Kidney glomerular epithelial cell (primary cell): Measurements from ENCODE around the gene MBIP.

Experiments used
- DNase-seq: peaks from one replicate; lab custom pipeline; 2025; lab: John Stamatoyannopoulos, UW

MBIP gene

DNA sequence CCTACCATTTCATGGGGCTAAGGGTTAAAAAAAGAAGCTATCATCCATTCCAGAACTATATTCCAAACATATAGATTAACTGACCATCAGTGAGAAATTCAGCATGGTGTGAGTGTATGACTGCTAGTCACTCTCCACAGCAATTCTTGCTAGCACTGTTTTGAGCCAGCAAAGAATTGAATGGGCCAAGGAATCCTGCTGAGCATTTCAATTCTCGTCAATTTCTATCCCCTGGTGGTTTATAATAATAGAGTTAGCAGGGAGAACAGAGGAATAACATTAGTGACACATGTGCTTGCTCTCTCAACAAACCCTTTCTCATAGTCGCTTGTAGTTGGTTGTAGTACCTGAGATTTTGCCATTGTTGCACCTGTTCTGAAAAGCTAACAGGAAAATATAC lies 7.2 kb downstream of the MBIP start:
- DNase-seq: no peak

DNA sequence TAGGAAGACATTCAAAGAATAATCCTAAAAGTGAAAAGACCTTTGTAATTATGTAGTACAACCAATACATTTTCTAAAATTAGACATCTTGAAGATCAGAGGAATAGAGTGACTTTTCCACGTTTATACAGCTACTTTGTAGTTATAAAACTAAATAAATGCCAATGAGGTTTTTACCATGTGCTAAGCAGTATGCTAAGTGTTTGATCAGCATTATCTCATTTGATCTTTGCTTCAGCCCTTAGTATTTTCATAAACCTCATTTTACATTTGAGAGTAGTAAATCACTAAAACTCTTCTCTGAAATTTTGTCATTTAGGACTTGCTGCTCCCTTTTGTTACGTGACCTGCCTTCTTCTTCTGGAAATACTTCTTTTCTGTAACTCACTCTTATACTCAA lies 13.6 kb downstream of the MBIP start:
- DNase-seq: no peak

DNA sequence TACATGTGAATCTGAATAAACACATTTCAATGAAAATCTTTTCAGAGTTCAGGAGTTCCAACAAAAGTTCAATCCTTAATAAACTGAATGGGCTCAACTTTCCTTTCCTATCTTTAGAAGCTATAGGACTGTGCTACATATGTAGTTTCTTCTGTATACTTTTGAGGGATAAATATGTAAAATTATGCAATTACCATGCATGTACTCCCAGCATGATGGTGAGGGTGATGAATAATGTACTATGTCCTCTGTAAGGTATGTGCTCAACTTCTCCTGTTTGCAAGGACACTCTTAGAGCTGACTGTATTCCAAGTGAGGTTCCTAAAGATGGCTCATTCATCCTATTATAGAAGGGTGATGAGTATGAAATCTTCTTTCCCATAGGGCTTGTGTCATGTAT lies 15.5 kb downstream of the MBIP start:
- no peak for DNase-seq

DNA sequence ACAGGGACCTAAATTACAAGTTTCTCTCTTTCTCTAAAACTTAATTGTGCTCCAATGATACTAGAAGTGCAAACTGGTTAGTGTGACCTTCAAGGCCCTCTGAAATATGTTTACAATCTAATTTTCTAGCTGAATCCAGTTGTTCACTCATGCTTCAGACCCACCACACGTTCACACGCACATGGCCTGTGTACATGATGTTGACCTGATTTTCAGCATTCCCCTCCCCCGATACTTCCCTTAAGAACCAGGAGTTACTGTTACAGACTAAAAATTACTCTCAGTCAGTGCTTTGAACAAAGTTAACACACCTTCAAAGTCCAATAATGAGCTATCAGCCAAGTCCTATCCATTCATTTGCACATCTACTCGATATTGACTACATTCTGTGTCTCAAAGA lies 16.5 kb downstream of the MBIP start:
- no peak for DNase-seq

DNA sequence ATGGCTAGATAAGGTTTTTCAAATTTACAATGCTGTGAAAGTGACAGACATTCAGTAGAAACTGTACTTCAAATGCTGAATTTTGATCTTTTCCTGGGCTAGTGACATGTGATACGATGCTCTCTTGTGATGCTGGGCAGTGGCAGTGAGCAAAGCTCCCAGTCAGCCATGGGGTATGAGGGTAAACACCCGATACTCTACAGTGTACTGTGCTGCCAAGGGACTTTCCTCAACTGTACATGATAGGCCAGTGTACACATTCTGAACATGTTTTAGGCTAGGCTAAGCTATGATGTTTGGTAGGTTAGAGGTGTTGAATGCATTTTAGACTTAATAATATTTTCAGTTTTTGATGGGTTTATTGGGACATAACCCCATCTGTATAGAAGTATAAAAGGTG lies 17.6 kb downstream of the MBIP start:
- no peak for DNase-seq

DNA sequence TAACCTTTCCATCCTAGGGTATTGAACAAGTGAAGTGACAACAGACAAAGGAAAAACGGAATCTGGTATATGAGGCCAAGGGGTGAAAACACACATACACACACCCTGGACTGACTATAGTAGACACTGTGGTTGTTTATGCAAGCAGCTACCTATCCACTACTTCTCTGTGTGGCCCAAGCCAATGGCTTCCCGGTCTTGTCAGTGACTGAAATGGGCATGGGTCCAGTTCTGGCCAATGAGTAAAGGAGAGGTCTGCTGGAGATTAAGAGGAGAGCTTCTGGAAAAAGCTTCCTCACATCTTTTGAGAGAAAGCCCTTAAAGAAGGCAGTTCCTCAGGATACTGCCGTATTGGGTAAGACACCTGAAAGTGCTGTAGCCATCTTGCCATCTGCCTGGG lies 19.3 kb downstream of the MBIP start:
- DNase-seq: no peak

DNA sequence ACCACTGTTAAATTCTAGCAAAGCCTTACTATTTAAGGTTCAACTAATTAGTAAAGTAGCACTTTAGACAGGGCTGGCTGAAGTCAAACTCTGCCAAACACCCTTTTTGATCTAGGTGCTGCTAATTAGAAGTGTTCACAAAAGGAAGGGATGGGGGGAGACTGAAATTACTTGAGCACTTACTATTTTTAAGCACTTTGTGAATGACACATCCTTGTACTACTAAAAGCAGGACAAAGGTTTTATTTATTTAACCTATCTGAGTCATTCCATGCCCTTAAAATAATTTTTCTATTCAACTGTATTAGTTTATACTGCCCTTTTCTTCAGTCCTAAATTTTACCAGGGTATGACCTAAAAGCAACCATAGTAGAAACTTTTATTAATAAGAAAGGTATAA lies 20.1 kb downstream of the MBIP start:
- no peak for DNase-seq

DNA sequence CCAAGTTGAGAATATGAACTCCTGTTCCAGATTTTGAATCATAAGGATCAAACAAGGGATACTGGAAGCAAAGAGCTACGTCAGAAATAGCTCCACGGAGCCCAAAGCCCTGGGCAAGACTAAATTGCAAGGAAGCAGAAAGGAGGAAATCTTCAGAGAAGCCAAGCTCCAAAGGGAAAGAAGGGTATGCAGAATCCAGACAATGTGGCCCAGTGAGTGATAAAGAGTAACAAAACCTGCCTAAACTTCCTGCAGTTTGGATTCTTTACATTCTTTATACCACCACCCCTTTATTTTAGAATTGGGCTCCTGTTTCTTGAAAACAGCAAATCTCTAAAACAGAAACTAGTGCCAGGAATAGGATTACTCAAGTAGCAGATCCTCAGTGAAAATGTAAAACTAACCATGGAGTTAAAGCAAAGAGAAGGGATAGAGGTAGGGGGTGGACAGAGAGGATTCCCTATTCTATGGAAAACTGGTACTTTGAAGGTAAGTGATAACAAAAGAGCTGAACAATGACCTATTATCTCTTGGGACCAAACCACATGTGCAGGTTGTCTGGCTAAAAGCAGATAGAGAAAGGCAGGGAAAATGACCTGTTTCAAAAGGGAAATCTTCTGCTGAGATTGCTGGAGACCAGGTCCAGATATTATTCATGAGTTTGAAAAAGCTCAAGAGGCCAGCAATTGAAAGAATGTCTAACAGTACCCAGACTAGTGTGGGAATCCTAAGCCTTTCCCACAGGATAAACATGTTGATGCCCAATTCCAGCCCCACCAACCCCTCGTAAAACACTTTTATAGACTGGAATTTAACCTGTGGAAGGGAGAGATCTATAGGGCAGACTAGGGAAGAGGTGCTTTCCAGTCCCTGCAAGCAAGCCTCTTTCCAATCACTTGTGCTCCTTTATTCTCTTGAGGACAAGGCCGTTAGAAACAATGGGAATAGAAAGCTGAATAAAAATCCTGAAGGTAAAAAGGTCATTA lies 24.5 kb downstream of the MBIP start:
- DNase-seq: no peak

DNA sequence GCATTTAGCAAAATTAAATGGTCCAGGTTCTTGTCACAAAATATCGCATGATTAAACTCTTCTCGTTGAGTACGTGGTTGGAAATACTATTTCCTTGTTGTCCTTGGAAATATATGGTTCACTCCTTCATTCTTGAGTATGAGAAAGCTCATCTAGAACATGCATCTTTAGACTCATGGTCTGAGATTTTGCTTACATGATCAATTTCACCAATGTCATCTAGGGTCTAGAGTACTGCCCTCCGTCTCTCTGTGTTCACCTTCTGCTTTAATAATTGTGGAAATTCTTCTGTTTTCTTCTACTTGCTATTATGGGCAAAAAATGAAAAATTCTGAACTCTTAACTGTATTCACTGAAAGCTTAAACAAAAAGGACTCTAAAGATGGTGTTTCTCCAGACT lies 25.9 kb downstream of the MBIP start:
- no peak for DNase-seq

DNA sequence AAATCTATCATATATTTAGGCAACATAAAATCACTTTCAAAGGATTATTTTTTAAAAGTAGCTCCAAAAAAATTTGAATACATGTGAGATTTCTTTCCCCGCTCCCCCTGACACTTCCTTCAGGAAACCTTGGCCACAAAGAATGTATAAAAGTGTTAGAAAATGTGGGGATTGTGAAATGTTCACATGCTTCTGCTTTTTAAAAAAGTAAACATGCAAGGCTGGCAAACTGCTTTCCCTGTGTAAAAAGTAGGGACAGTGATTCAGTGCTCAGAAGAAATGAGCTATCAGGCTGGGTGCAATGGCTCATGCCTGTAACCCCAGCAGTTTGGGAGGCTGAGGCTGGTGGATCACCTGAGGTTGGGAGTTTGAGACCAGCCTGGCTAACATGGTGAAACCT lies 26.6 kb downstream of the MBIP start:
- no peak for DNase-seq

DNA sequence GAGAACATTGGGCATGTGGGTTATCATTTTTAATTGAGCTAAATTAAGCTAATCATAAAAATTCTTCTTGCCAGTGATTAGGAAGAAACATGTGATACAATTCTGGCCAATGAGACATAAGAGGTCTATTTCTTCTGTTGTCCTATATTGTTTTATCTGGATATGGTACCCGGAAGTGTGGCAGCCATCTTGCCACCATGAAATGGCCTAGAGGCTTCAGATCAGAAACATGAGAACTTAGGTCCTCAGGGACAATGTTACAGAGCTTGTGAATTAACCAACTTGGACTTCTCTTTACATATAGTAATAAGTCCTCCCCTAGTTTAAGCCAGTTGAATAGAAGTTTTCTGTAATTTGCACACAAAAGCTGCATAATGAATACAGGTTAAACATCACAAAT lies 30.5 kb downstream of the MBIP start:
- no peak for DNase-seq

DNA sequence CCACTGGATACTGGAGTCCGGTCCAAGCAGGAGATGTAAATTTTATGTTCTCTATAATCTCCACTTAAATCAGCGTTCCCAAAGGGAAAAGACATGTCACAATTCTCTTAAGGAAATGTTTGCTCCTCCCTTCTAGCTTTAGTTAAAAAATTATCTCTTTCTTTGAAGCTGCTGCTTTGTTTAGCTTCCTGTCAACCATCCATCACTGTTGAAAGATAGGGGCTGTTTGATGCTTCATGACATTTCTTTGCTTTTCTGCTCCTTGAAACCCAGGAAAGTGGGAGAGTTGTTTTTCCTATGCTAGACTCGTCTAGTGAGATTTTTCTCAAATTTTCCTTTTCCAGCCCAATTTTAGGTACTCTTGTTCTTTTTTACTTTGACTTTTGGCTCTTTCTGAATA lies 31.9 kb downstream of the MBIP start:
- no peak for DNase-seq

DNA sequence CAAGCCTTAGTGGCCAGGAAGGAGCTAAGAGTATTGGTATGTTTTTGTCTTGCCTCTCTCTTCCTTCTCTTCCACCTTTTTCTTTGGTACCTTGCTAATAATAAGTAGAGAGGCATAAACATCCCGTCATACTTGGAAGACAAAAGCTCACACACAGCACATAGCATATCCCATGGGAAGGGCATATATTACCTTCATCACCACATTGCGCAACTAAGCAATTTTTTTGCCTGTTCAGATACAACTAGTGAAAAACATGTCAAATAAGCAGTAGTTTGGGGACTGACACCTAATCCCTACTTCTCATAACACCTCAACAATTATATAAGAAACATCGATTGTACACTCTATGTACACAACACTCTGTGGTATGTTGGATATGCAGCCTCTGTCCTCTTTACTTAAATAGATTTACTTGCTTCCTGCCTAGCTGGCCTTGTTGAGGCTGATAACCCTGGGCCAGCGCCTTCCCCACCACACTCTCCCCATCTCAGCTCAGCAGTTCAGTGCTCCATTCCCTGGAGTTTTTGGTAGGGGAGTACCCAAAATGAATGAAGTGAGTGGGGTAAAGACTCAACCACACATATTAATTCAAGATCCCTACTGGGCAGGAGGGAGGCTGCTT lies 35.4 kb downstream of the MBIP start:
- no peak for DNase-seq

DNA sequence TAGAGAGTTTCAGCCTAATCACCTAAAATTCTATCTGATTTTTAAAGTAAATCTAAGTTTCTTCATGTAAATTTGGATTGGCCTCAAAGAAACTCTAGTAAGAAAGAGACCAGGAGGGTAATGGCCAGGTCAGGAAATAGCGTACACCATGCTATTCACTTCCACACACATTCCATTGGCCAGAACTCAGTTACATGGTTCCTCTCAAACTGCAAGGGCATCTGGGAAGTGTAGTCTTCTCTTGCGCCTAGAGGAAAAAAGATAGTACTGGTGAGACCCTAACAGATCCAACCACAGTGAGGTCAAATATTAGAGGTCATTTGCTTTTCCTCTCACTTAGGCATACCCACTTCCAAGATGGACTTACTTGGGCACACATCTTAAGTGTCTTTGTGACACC lies 39.1 kb downstream of the MBIP start:
- DNase-seq: no peak

DNA sequence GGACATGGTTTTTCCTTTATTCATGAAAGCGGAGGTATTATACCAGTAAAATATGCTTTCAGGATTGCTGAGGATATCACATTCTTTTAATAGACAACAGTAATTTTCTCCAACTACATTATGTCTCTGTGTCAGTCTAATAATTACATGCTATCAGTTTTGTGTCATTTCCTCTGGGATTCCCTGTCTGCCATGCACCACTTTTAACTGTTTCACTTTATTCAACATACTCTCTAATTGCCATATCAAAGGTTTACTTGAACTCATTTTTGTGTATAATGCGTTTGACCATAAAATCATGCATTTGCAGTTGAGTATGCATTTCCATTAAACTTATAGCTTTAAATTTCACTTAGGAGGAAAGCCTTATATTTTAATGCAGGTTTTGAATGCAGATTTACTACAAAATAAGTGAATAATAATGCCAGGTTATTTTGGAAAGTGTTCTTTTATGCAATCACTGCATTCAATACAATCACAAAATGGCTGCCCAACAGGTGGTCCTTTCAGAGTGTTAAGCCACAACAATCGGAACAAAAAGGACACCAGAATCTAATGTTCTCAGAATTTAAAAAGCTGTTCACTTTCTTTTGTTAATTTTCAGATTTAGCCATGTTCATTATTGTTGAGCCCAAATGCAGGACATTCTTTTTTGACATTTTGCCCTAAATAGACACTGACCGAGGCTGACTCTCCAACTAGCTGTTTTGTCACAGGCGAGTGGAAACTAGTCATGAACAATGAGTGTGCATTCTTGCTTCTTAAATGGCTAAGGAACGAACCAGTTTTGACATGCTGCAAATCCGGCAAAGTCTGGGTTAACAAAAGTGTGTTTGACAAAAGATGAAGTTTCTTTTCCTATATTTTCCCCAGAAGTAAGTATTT lies 40.9 kb downstream of the MBIP start:
- no peak for DNase-seq

DNA sequence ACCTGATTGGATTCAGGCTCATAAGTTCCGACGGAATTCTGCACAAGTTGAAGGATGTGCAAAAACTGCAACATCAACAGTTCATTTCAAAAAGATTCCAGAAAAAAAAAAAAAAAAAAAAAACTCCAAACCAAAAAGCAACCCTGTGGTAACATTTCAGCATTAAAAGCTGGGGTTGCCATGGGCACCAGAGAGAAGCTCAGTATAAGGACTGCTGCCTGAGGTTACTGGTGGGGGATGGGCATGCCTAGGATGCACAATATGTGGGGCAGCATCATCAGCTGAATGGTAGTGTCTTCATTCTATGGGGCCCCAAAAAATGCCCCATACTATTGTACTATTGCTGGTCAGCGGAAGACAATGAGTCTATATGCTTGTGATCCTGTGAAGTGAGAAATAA lies 44.7 kb downstream of the MBIP start:
- DNase-seq: no peak

DNA sequence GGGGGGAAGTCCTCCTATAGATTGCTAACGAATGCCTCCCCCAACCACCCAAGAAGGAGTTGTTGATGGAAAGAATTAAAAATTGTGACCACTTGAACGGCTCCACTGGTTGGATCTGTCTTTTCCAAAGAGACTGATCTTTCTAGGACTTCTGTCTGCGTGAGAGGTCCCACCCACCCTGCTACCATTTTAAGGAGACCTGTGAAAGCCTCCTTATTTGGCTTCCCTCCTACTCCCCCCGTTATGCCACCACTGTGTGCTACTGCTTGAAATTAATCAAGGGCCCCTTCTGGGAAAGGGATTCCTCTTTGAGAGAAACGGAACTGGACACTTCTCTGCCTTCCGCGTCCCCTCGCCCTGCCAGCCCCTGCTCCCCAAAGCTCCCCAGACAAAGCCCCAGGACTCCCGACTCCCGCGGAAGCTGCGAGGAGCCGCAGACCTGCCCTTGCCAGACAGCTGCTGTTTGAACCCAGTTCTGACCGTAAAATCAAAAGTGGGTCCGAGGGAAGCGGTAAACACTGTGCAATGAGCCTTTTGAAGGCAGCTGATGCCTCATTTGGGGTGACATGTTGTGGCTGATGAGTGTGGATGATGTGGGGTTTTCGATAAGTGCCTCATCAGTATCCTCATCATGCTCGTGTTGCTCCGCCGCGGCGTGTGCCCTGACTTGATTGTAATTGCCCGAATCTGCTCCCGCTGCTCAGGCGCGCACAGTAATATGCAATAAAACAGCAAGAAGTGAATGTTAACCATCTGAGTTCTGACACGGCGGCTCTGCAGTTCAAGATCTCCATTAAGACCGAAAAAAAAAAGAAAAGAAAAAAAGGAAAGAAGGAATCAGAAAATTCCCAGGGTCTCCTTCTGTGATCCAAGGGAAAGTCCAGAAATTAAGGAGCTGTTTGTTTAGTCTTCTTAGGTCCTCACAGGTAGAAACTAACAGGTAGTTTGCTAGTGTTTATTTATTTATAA lies 48.2 kb downstream of the MBIP start:
- no peak for DNase-seq

DNA sequence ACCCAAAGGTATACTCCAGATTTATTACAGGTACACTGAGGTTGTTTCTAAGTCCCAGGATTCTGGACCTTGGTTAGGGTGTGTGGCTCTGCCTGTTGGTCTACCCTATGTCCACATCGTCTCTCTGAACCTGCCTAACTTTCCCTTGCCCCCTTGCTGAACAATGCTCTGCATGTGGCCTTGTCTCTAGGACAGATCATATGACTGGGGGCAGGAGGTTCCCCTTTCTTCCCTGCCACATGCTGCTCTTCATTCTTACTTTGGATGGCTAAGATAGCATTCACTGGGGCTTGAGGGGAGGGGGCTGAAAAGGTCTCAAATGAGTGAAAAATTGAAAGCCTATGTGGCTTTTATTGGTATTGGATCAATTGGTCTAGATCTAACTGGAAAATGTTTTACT lies 49.2 kb downstream of the MBIP start:
- DNase-seq: no peak

DNA sequence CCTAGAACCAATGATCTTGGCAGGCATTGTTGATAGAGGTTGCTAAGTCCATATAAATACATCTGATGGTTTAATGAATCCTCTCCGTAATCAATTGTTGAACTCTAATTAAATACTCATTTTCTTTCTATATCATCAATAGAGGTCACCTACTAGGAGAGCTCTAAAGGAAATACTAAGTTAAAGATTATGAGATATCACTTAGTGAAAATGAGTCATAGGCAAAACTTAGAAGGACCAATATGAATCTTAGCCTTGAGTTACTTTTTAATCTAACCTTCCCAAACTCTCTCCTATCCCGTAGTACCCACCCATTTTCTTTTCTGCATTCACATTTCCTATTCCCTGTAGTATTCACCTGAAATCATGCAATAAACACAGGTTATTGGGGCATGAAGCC lies 50.2 kb downstream of the MBIP start:
- DNase-seq: no peak

DNA sequence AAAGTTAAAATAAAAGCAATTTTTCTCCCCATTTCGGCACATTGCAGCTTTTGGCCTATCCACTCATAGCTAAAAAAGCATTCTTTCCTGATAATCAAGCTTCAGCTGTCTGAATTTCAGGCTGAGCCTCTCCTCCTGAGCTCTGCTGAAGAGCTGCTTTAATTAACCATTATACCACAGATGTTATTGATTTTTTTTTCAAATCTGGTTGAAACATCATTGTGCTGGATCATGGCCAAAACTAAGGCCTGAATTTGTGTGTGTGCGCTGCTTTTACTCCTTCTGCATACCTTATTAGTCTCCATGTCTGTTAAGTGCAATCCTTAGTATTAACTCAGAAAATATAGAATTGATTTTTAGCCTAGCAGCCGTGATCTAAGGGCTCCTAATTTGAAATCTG lies 52.3 kb downstream of the MBIP start:
- DNase-seq: no peak

DNA sequence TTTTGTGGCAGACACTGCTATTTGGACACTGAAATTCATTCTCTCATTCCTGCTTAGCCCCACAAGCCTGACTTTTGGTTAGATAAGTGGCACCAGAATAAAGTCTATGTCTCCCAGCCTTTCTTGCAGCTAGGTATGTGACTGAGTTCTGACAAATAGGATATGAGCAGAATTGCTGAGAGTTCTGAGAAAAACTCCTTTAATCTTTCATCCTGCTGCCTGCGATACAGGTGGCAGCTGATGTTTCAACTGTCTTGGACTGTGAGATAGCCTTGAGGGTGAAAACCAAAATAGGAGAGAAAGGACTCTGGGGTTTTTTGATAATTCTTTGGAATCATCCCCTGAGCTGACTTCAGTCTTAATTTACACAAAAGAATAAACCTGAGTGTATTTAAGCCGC lies 55.8 kb downstream of the MBIP start:
- DNase-seq: no peak

DNA sequence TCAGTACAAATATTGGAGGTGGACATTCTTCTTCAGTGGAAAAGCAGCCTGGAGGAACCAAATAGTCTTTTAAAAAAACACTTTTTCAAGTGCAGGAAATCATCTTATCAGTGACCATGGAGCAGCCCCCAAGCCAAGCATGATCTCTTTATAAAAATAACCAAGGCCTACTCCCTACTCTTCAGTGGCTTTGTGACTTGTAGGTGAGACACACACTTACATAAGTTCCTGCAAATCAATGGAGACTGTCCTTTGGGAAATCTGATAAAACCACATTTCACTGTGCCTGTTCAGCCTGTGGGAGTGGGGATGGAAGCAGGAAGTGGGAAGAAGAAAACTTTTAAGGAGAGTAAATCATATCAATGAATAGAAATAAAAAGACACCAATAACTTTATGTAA lies 56.3 kb downstream of the MBIP start:
- no peak for DNase-seq
